Fibroblast of gingiva (primary cell): ENCODE results near the gene TCEANC.
"Not testable (repeated sequence)": the region's sequence is repeated elsewhere in the genome, so short reads cannot be mapped to it uniquely, and the experiment has no call there.

Experiments used
- DNase-seq: peaks from one replicate; pipeline ENCODE4 v3.0.0-alpha.2; 2011; ENCODE audit warnings: low read depth

The TCEANC gene

DNA sequence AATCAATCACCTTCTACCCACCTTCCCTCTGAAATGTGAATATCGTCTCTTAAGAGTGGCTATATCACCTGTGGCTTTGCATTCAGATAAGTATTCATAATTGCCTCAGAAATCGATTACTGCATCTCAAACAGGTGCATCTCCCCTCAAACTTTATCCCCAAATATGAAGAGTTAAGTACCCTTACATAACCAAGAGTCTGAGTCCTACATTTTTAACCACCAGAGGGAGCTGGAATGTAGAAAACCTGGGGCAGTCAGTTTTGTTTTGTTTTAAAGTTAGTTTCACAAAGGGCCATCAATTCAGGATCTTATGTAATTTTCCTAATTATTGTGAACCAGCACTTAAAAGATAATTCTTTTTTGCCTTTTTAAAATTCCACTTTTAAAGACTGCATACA lies 5.7 kb downstream of the TCEANC start:
- peak; percentile 26 for DNase-seq

DNA sequence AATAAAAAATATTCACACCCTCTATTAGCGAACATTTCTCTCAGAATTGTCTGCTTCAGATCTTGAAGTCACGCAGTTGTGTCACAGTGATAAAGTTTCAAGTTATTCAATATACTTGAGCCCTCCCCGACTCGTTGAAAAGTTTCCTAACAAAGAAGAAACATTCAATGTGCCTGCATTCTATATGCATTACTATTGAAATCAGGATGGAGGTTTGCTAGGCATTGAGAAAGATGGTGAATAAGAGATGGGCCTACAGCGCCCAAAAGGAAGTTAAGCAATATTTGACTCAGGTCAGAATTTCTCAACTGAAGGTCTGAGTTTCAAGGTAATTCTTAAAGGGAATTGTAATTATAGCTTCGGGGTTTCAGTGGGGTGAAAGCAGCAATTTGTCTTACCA lies 6.1 kb downstream of the TCEANC start:
- DNase-seq, result peak; percentile 76

DNA sequence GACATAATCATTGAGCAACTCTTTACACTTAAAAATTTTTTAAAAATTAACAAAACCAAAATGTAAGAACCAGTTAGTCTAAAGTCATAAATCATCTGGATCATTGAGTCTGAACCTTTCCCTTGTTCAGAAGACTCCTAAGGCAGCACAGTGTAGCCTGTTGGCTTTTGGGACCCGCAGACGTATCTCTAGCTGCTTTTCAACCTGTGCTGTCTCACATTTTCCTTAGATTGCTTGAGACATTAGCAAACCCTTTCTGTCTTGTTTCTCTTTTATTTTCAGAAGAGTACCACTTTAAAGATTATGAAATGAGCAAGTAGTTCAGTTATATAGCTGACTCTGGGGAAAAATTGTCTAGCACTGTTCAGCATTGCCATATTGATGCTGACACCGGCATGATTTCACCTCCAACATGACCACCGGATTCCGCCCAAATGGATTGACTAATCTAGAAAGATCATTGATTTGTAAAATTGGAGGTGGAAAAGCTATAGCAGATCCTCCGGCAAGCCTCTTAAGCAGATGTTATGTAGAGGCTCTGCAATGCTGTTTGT lies 8.9 kb downstream of the TCEANC start:
- no peak for DNase-seq

DNA sequence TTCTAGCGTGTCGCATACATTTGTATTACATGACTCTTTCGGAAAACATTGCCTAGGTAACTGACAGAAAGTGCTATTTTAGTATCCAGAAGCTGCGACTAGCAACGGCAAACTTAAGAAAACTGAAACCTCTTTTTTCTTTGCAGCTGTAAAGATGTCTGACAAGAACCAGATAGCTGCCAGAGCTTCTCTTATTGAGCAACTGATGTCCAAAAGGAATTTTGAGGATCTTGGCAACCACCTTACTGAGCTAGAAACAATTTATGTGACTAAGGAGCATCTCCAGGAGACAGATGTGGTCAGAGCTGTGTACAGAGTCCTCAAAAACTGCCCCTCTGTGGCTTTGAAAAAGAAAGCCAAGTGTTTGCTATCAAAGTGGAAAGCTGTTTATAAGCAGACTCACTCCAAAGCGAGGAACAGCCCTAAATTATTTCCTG lies 9.4 kb downstream of the TCEANC start:
- DNase-seq, result peak; percentile 88

DNA sequence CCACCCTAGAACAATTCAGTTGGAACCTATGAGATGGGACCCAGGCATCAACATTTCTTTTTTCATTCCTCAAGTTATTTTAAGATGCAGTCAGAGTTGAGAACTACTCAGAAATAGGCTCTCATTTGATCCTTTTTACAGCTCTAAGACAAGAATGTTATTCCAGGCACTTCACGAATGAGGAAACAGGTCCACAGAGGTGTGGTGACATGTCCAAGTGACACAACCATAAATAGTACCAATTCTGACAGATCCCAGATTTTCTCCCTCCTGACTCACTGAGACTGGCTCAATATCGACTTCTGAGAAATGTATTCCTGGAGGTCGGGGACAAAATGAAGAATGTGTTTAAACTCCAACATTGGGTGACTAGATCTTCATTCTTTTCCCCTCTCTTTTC lies 11.1 kb downstream of the TCEANC start:
- DNase-seq, result no peak

DNA sequence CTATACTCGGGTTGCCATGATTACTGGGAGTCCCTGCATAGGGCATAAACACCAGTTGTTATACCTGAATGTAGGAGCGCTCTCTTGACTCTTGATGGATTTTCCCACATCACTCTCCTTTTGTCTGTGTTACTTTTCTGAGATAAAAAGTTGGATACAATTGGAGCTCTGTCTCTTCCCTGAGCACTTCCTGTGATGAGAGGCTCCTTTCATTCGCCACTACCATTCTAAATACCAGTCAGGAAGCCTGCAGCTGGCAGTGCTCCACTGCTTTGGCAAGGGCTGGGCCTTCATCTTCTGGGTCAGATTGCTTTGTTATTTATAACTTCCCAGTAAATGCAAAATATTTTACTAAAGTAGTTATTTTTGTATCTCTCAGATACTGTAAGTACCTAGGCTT lies 13.9 kb downstream of the TCEANC start:
- peak; percentile 14 for DNase-seq

DNA sequence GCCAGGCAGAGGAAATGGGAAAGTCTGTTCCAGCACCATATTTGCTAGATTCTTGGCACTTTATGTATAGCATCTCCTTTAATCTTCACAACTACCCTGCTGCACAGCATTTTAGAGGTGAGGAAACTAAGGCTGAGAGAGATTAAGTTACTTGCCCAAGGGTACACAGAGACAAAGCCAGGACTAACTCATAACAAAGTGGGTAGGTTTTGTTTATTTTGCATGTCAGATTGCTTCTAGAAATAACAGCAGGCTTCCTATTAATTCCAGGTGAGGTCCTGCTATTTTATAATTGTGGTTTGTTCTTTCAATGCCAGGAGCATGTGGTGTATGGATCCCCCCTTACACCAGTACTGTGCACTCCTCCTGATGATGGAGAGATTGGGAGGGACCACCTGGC lies 15.0 kb downstream of the TCEANC start:
- no peak for DNase-seq

DNA sequence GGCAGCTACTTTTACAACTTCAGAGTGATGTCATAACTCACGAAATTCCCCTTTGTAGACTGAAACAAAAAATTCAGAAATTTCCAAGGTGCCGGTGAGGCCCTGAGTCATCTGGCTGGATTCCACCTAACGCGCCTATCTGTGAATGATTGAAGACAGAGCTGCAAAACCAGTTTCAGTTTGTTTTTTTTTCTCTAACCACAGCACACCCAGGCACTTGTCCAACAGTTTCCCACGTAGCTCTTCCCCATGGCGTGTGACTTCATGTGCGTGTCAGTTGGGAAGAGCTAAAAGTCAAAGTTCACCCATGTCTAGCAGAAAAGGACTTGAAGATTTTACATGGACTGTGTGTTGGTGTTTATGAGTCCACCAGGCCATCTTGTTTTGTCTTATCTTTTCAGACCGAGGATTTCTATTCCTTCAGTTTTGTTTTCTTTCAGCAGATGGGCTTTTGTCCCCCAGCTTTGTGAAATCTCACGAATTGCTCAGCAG lies 16.4 kb downstream of the TCEANC start:
- DNase-seq, result peak; percentile 89

DNA sequence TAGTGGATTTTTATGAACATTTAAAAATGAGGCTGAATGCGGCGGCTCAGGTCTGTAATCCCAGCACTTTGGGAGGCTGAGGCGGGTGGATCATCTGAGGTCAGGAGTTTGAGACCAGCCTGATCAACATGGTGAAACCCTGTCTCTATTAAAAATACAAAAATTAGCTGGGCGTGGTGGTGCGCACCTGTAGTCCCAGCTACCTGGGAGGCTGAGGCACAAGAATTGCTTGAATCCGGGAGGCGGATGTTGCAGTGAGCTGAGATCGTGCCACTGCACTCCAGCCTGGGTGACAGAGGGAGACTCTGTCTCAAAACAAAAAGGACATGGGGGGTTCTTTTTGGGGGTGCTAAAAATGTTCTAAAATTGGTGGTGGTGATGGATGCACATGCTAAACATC lies 16.8 kb downstream of the TCEANC start:
- not testable (repeated sequence) for DNase-seq

DNA sequence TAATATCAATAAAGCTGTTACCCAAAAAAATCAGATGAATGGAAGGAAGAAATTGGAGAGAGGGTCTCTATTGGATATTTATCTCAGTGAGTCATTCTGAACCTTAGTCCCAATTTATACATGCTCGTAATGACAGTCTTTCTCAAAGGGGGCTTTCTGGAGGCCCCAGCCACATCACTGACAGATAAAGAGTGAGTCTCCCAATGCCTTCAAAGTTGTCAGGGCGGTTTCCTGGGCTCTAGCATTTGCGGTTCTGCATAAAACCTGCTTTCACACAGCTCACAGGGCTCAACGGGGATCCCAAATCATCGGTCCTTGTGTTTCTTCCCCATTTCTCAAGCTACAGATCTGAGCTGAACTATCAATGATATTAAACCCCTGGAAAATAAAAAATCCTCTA lies 17.3 kb downstream of the TCEANC start:
- DNase-seq, result no peak

DNA sequence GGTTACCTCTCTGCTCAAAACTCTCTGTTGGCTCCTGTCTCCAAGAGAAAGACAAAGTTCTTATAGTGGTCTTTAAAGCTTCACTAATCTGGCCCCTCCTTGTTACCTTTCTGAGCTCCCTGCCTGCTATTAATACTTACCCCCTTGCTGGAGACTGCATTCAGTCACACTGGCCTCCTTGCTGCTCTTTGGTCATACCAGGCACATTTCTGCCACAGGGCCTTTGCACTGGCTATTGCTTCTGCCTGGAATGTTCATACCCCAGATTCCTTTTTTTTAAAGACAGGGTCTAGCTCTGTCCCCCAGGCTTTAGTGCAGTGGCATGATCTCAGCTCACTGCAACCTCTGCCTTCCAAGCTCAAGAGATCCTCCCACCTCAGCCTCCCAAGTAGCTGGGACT lies 20.1 kb downstream of the TCEANC start:
- no peak for DNase-seq

DNA sequence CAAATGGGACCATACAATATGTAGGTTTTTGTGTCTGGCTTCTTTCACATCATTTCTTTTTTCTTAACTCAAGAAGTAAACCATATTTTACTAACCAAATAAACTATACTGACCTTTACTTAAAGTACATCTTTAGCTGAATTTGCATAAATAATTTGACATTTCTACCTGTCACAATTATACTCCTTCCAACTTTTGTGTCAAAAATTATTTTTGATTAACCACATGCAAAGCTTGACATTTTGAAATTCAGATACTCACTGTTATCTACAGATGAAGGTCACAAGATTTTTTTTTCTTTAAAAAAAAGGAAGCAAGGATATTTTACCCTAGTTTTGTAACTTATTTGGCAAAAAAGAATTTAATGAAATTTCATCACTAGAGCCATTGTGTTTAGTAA lies 23.9 kb downstream of the TCEANC start:
- no peak for DNase-seq

DNA sequence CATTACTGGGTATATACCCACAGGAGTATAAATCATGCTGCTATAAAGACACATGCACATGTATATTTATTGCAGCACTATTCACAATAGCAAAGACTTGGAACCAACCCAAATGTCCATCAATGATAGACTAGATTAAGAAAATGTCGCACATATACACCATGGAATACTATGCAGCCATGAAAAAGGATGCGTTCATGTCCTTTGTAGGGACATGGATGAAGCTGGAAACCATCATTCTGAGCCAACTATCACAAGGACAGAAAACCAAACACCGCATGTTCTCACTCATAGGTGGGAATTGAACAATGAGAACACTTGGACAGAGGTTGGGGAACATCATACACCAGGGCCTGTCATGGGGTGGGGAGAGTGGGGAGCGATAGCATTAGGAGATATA lies 26.8 kb downstream of the TCEANC start:
- not testable (repeated sequence) for DNase-seq

DNA sequence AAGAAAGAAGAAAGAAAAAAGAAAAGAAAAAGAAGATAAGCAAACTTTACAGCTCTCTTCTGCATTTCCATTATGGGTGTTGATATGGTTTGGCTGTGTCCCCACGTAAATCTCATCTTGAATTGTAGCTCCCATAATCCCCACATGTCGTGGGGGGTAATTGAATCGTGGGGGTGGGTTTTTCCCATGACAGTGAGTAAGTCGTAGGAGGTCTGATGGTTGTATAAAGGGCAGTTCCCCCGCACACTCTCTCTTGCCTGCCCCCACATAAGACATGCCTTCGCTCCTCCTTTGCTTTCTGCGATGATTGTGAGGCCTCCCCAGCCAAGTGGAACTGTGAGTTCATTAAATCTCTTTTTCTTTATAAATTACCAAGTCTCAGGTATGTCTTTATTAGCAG lies 28.7 kb downstream of the TCEANC start:
- no peak for DNase-seq

DNA sequence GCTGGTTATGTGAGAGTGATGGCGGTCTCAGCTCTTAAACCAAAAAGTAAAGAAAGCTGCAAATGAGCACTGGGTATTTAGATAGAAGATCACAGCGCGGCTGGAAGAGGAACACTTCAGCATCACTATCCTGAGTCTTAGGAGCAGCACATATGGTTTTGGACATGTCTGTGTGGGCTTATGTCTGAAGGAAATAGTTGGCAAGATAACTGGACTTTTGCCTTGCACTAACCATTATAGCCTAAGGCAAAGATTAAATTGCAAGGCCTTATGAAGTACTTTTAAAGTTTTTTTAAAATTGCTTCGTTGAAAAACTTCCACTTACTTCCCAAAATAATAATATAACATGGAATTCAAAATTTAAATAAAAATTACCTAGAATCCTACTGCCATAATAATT lies 31.4 kb downstream of the TCEANC start:
- peak; percentile 31 for DNase-seq

DNA sequence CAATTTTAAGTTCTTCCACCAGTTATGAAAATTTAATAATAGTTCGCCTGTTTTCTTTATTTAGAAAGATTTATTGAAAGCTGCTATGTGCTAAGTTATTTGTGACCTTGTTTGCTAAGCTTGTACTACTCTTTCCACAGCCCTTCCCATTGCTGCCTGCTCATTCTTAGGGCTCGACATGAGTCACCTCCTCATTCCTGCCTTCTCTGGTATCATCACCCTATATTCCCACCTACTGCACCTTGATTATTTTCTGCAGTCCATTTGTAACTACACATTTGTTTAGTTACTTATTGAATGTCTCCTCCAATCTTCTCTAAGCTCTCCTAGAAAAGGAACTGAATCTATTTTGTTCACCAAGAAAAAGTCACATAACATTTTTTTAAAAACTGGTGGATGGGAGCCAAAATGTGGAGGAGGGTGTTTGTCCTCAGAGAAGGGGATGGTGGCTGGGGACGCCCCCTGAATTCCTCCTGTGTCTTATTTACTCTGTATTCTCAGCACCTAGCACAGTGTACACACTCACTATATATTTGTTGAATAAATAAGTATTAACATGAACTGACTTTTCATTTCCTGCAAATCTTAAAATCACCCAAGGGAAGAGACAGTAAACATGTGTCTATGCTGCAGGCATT lies 32.3 kb downstream of the TCEANC start:
- no peak for DNase-seq

DNA sequence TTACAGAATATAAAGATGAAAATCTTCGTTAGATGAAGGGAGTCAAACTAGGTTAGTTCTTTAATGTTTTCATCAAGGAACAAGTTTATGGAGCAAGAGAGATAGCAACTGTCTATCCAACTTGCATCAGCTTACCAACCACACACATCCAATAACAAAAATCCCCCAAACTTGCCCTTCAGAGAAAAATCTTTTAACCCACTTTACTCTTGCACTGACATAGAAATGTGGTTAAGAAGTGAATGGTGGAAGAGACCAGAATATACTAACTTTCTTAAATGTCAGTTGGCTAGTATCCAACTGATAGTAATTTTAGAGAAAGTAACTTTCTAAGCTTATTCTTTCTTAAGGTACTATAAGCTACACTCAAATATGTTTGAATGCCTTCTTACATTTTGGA lies 34.3 kb downstream of the TCEANC start:
- DNase-seq, result no peak

DNA sequence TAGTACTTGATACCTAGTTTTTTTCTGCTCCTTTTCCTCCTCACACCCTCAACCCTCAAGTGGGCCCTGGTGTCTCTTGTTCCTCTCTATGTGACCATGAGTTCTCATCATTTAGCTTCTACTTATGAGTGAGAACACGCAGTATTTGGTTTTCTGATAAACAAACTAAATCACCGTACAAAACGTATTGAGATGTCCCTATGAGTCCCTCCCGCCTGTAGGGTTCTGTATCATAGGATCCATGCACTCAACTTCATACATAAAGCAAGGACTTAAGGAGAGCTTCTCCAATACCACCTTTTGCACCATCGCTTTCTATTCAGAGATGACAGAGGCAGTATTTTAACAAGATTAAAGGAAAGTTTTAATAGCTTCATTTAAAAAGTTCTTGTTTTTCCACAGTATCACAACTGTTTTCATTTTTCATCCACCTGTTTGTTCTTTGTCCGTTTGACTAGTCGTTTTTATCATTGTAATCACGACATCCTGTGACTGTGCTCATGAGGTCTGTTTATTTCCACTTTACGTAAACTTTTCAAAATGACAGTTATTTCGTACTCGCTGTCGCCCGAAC lies 35.5 kb downstream of the TCEANC start:
- no peak for DNase-seq

DNA sequence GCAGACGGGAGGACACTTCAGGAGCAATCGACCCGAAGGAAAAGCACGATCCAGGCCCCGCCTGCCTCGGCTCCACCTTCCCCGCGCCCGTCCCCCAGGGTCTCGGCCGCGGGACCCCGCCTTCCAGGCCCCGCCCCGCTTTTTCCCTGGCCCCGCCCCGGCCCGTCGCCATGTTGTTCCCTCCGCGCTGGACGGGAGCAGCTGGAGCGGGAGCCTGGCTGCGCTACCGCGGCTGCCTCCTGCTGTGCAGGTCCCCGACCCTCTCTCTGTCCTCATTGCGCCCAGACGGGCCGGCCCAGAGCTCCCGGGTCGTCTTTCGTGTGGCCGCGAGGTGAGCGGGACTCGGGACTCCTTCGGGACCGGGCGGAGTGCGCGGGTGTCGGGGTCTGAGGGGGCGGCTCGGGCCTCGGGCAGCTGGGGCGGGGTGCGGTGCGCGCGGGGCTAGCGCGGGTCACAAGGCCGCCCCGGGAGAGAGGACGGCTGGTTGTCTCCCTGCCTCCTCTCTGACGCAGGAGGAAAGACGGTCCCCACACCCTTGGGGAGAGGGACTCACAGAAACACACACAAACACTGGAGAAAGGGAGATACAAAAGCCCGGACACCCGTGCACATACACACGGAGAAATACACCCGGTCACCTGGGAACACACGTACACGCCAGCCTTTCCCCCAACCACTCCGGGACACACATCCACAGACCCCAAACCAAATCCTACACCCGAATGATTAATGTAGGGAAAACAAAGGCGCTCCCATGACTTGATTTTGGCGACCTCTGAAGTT lies 36.2 kb downstream of the TCEANC start, which contains the start of gene RAB9A:
Gene RAB9A (plus strand): TSS at position 171 of the 783 bp plus-strand sequence. CDS start 19,619 bp downstream, outside the sequence.
- DNase-seq, result peak; percentile 68

DNA sequence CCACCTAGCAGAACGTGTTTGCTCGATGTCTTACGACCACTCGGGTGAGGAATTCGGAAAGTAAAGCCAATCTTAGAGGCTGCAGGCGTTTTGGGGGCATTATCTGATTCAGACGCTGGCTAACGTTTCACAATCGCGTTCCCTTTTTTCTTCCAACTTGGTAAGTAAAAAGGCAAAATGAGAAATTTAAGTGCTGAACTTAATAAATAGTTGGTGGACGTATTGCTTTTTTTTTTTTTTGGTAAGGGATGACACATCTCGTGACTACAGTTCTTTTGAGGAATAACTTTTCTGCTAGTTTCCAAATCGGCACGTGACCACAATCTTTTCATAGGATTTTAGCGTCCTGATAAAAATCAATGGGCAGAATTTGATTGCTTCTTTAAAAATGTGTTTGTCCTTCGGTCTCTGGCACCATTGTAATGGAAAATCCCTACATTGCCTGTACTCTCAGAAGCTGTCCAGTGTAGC lies 36.8 kb downstream of the TCEANC start:
- DNase-seq, result peak; percentile 20

DNA sequence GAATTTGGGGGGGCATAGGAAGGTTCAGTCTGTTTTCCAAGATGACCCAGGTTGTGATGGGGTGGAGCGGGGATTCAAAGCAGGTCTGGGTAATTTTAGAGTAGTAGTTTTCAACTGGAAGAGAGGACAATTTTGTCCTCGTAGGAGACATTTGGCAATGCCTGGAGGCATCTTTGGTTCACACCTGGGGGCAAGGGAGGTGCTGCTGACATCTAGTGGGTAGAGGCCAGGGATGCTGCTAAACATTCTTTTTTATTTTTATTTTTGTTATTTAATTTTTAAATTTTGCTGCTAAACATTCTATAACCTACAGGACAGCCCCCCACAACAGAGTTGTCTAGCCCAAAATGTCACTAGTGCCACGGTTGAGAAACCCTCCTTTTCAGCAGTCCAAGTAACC lies 37.9 kb downstream of the TCEANC start:
- no peak for DNase-seq

DNA sequence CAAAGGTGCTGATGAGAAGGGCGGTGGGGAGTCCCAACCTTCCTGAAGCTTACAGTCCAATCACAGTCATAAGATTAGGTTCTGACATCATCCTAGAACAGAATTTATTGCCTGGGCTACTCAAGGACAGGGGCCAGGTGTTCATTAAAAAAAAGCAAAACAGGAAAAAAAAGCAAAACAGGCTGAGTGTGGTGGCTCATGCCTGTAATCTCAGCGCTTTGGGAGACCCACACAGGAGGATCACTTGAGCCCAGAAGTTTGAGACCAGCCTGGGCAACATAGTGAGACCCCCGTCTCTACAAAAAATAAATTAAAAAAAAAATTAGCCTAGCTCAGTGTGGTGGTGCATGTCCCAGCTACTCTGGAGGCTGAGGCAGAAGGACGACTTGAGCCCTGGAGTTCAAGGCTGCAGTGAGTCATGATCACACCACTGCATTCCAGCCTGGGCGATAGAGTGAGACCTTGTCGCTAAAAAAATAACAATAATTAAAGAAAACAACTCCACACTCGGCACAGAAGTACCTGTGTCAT lies 39.0 kb downstream of the TCEANC start:
- no peak for DNase-seq
